Measurements from ENCODE around the gene MAD1L1.

GRCh38 chr7:2131800-2132199, 100.9 kb downstream of the MAD1L1 start:
- no peak for TF ChIP-seq REST (IDR thresholded peaks at IDR 0.05; ENCODE audit: borderline replicate concordance in 1 of 2, low read depth in 1 of 2, low read length in 2 of 2)
- no peak for TF ChIP-seq ZBTB40 (IDR thresholded peaks at IDR 0.05)
- TF ChIP-seq ZBTB40 (CRISPR knock-in tag; IDR thresholded peaks at IDR 0.05) = no peak
- no peak for TF ChIP-seq POLR2A (IDR thresholded peaks at IDR 0.05; ENCODE audit: insufficient read depth in 1 of 2, low read depth in 2 of 2, low read length in 2 of 2)
- no peak for TF ChIP-seq SNAPC2 (CRISPR knock-in tag; IDR thresholded peaks at IDR 0.05)
- no peak for TF ChIP-seq ZSCAN20 (CRISPR knock-in tag; IDR thresholded peaks at IDR 0.05; ENCODE audit: borderline replicate concordance)
- no peak for TF ChIP-seq NFIC (IDR thresholded peaks at IDR 0.05; ENCODE audit: low read length)
- no peak for TF ChIP-seq ZMYM3 (CRISPR knock-in tag; IDR thresholded peaks at IDR 0.05)
- no peak for TF ChIP-seq FOXJ3 (CRISPR knock-in tag; IDR thresholded peaks at IDR 0.05; ENCODE audit: borderline replicate concordance)
- TF ChIP-seq ZBTB49 (CRISPR knock-in tag; IDR thresholded peaks at IDR 0.05; ENCODE audit: borderline replicate concordance) = no peak
- no peak for TF ChIP-seq ZNF724P (CRISPR knock-in tag; IDR thresholded peaks at IDR 0.05; ENCODE audit: borderline replicate concordance)

Data from HepG2 (cell line).